Measurements from ENCODE around the gene TGM2. TPM values are rescaled to one million over a fixed set of nuclear protein-coding genes. Genes with fewer than 3 reads are reported as not detected.

Gene TGM2
- total RNA-seq, 1 experiment from 2014 or later: 113 TPM

- POLR2A ChIA-PET: no interaction called here
- Histone ChIP-seq H3K27ac (ENCODE audit: low read length) (no peak overlapping the region), H3K4me3 (ENCODE audit: low read depth in 2 of 2, low read length in 2 of 2) (no peak overlapping the region), H3K27me3 (ENCODE audit: control insufficient read depth, insufficient read depth, low read length) (no peaks in the 10 kb centered on the region), H3K36me3 (ENCODE audit: control insufficient read depth, insufficient read depth, low read length) (no peaks in the 10 kb centered on the region), H3K9me3 (ENCODE audit: control insufficient read depth, insufficient read depth, low read depth, low read length) (no peaks in the 10 kb centered on the region), H3K4me1 (ENCODE audit: control insufficient read depth, insufficient read depth, low read length) (peaks cover 3% of the 10 kb centered on the region)
- intact Hi-C loops (cut with micrococcal nuclease; ENCODE audit: unreplicated experiment): no loop called here
- in situ Hi-C loops (cut with HindIII; ENCODE audit: low pct_unique_long_range_greater_than_20kb, low sequenced_read_pairs): no loop called here
- BruUV-seq (replicated peaks): no TSS peak
- DNase-seq (ENCODE audit: low read depth, low spot score) (no peak), ATAC-seq (no peak)
- CTCF ChIA-PET: no interaction called here
- no peak for TF ChIP-seq REST (IDR thresholded peaks at IDR 0.05; ENCODE audit: insufficient read depth in 1 of 2, low read depth in 2 of 2, low read length in 1 of 2)
- no peak for TF ChIP-seq CTCF (IDR thresholded peaks at IDR 0.05)
- TF ChIP-seq TCF7L2 (IDR thresholded peaks at IDR 0.05; ENCODE audit: low read depth, low read length): no peak
Measured at GRCh38 chr20:38158701-38159351, 6.2 kb downstream of the TGM2 start.

- Histone ChIP-seq H3K27ac (ENCODE audit: low read length) (no peak overlapping the region), H3K27me3 (ENCODE audit: control insufficient read depth, insufficient read depth, low read length) (no peaks in the 10 kb centered on the region), H3K4me1 (ENCODE audit: control insufficient read depth, insufficient read depth, low read length) (no peaks in the 10 kb centered on the region; the same call in none of the 2 replicates), H3K36me3 (ENCODE audit: control insufficient read depth, insufficient read depth, low read length) (no peaks in the 10 kb centered on the region), H3K4me3 (ENCODE audit: low read depth in 2 of 2, low read length in 2 of 2) (no peak overlapping the region), H3K9me3 (ENCODE audit: control insufficient read depth, insufficient read depth, low read depth, low read length) (no peaks in the 10 kb centered on the region)
- in situ Hi-C loops (cut with HindIII; ENCODE audit: low pct_unique_long_range_greater_than_20kb, low sequenced_read_pairs) (no loop called here), intact Hi-C loops (cut with micrococcal nuclease; ENCODE audit: unreplicated experiment) (no loop called here)
- no TSS peak for BruUV-seq (replicated peaks)
- no peak for DNase-seq (ENCODE audit: low read depth, low spot score)
- no peak for ATAC-seq
- ChIA-PET POLR2A (no interaction called here), CTCF (interaction anchor here (0.6 kb wide), 1 partner anchor 333 kb away, joined by 3 read pairs; no protein-coding TSS in a partner anchor)
- TF ChIP-seq CTCF (IDR thresholded peaks at IDR 0.05): no peak
- no peak for TF ChIP-seq POLR2AphosphoS5 (IDR thresholded peaks at IDR 0.05; ENCODE audit: low read depth, low read length)
- TF ChIP-seq TCF7L2 (IDR thresholded peaks at IDR 0.05; ENCODE audit: low read depth, low read length): no peak
- TF ChIP-seq REST (IDR thresholded peaks at IDR 0.05; ENCODE audit: insufficient read depth in 1 of 2, low read depth in 2 of 2, low read length in 1 of 2): no peak
- no peak for TF ChIP-seq SIN3A (IDR thresholded peaks at IDR 0.05; ENCODE audit: borderline replicate concordance, insufficient read depth, low read depth, low read length)
Measured at GRCh38 chr20:38157635-38158495, 7.2 kb downstream of the TGM2 start.
